ENCODE results near the gene PCDHGB1.

- no peak for TF ChIP-seq POLR2A (IDR thresholded peaks at IDR 0.05)
- no peak for TF ChIP-seq CTCF (IDR thresholded peaks at IDR 0.05)
Observed at GRCh38 chr5:141328231-141328630, 21.7 kb upstream of the PCDHGB1 start.

Measured in thyroid gland (tissue), 4 donors.